ENCODE results near the gene CAMTA1. TPM values are rescaled to one million over a fixed set of nuclear protein-coding genes. Genes with fewer than 3 reads are reported as not detected.

The CAMTA1 gene
- total RNA-seq, 1 experiment from 2014 or later, result 60.0 TPM

DNA sequence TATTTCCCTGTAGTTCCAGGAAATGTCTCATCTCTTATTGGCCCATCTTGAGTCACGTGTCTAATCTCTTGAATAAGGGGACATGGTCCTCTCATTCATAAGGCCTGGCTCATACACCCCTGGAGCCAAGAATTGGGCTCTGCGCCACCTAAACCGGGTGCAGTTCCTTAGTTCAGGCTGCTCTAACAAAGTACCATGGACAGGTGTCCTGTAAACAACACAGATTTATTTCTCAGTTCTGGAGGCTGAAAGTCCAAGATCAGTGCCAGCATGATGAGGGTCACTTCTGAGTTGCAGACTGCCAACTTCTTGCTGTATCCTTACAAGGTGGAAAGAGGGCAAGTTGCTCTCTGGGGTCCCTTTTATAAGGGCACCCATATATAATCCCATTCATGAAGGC lies 925.6 kb downstream of the CAMTA1 start:
- Histone ChIP-seq H3K9me3 (no peaks in the 10 kb centered on the region), H3K36me3 (ENCODE audit: control insufficient read depth, insufficient read depth, low read length) (no peaks in the 10 kb centered on the region), H3K4me3 (ENCODE audit: low read depth, low read length) (no peak overlapping the region), H3K27me3 (replicated peaks; ENCODE audit: control insufficient read depth, insufficient read depth, low read length) (no peaks in the 10 kb centered on the region), H3K4me1 (no peaks in the 10 kb centered on the region)
- Mint-ChIP-seq H3K27ac (ENCODE audit: unreplicated experiment) (no peak overlapping the region), H3K4me1 (ENCODE audit: low read depth, unreplicated experiment) (peaks cover 5% of the 10 kb centered on the region), H3K27me3 (ENCODE audit: insufficient read depth, unreplicated experiment) (no peaks in the 10 kb centered on the region), H3K9me3 (ENCODE audit: unreplicated experiment) (no peaks in the 10 kb centered on the region), H3K36me3 (ENCODE audit: insufficient read depth, unreplicated experiment) (peaks cover 5% of the 10 kb centered on the region), H3K4me3 (ENCODE audit: unreplicated experiment) (no peak overlapping the region)
- BruUV-seq (replicated peaks), result no TSS peak
- DNase-seq, result no peak
- CTCF ChIA-PET, result interaction anchor here (0.6 kb wide), 1 partner anchor 805 kb away, joined by 11 read pairs; no protein-coding TSS in a partner anchor
- no peak for TF ChIP-seq CTCF (IDR thresholded peaks at IDR 0.05; ENCODE audit: insufficient read depth in 1 of 2, low read depth in 1 of 2, low read length in 1 of 2, severe bottlenecking in 1 of 2, unreplicated experiment in 1 of 2)
- intact Hi-C loops (cut with micrococcal nuclease; ENCODE audit: unreplicated experiment), result no loop called here
- POLR2A ChIA-PET, result interaction anchor here (0.6 kb wide), 1 partner anchor 1531 kb away, joined by 5 read pairs; no protein-coding TSS in a partner anchor

DNA sequence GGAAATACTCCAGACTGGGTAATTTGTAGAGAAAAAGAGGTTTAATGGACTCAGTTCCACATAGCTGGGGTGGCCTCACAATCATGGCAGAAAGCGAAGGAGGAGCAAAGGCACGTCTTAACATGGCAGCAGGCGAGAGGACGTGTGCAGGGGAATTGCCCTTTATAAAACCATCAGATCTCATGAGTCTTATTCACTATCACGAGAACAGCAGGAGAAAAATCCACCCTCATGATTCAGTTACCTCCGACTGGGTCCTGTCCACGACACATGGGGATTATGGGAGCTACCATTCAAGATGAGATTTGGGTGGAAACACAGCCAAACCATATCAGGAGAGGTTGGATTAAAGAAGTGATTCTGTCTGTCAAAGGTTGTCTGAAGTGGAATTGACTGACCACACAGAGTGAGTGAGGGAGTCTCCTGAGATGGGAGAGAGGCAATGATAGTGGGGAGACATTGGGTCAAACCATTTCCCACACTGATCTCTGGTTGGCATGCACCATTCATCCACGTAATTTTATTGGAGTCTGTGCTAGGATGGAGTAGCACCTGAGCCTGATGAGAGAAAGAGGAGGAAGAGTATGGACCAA lies 927.6 kb downstream of the CAMTA1 start:
- ChIA-PET CTCF (no interaction called here), POLR2A (no interaction called here)
- no peak overlapping the region for H3K4me3 Mint-ChIP-seq (ENCODE audit: unreplicated experiment)
- Histone ChIP-seq H3K4me1 (peaks cover 3% of the 10 kb centered on the region; the same call in 1 of the 2 replicates), H3K9me3 (no peaks in the 10 kb centered on the region), H3K36me3 (ENCODE audit: control insufficient read depth, insufficient read depth, low read length) (no peaks in the 10 kb centered on the region), H3K27me3 (replicated peaks; ENCODE audit: control insufficient read depth, insufficient read depth, low read length) (no peaks in the 10 kb centered on the region), H3K4me3 (ENCODE audit: low read depth, low read length) (no peak overlapping the region)
- no peak for DNase-seq
- no peaks in the 10 kb centered on the region for H3K4me1 Mint-ChIP-seq (ENCODE audit: low read depth, unreplicated experiment)
- H3K9me3 Mint-ChIP-seq (ENCODE audit: unreplicated experiment), result no peaks in the 10 kb centered on the region
- BruUV-seq (replicated peaks), result no TSS peak
- peaks cover 5% of the 10 kb centered on the region for H3K36me3 Mint-ChIP-seq (ENCODE audit: insufficient read depth, unreplicated experiment)
- H3K27ac Mint-ChIP-seq (ENCODE audit: unreplicated experiment), result no peak overlapping the region
- H3K27me3 Mint-ChIP-seq (ENCODE audit: insufficient read depth, unreplicated experiment), result no peaks in the 10 kb centered on the region
- intact Hi-C loops (cut with micrococcal nuclease; ENCODE audit: unreplicated experiment), result no loop called here
- no peak for TF ChIP-seq CTCF (IDR thresholded peaks at IDR 0.05; ENCODE audit: insufficient read depth in 1 of 2, low read depth in 1 of 2, low read length in 1 of 2, severe bottlenecking in 1 of 2, unreplicated experiment in 1 of 2)

DNA sequence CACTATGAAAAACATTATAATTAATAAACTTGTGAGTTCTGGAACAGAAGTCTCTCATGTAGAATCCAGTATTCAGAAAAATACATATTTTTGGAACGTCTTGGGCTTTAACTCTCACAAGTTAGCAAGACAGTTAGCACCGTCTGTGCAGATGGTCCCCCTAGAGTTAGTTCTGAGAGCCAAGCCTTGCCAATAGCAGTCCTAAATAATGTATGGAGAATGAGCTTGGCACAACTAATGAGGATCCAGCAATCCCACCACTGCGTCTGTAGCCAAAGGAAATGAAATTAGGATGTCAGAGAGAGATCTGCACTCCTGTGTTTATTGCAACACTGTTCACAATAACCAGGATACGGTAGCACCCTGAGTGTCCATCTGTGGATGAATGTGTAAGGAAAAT lies 931.3 kb downstream of the CAMTA1 start:
- ChIA-PET POLR2A (interaction anchor here (1.2 kb wide), 1 partner anchor 12 kb away, joined by 3 read pairs; no protein-coding TSS in a partner anchor), CTCF (interaction anchor here (1.1 kb wide), 1 partner anchor 36 kb away, joined by 3 read pairs; no protein-coding TSS in a partner anchor)
- H3K4me1 Mint-ChIP-seq (ENCODE audit: low read depth, unreplicated experiment), result no peaks in the 10 kb centered on the region
- BruUV-seq (replicated peaks), result no TSS peak
- no peaks in the 10 kb centered on the region for H3K27me3 Mint-ChIP-seq (ENCODE audit: insufficient read depth, unreplicated experiment)
- Histone ChIP-seq H3K4me3 (ENCODE audit: low read depth, low read length) (no peak overlapping the region), H3K9me3 (no peaks in the 10 kb centered on the region), H3K27me3 (replicated peaks; ENCODE audit: control insufficient read depth, insufficient read depth, low read length) (no peaks in the 10 kb centered on the region), H3K4me1 (peaks cover 7% of the 10 kb centered on the region; the same call in 1 of the 2 replicates), H3K36me3 (ENCODE audit: control insufficient read depth, insufficient read depth, low read length) (no peaks in the 10 kb centered on the region)
- H3K4me3 Mint-ChIP-seq (ENCODE audit: unreplicated experiment), result no peak overlapping the region
- intact Hi-C loops (cut with micrococcal nuclease; ENCODE audit: unreplicated experiment), result no loop called here
- H3K36me3 Mint-ChIP-seq (ENCODE audit: insufficient read depth, unreplicated experiment), result peaks cover 5% of the 10 kb centered on the region
- no peak overlapping the region for H3K27ac Mint-ChIP-seq (ENCODE audit: unreplicated experiment)
- no peak for DNase-seq
- H3K9me3 Mint-ChIP-seq (ENCODE audit: unreplicated experiment), result no peaks in the 10 kb centered on the region
- TF ChIP-seq CTCF (IDR thresholded peaks at IDR 0.05; ENCODE audit: insufficient read depth in 1 of 2, low read depth in 1 of 2, low read length in 1 of 2, severe bottlenecking in 1 of 2, unreplicated experiment in 1 of 2), result no peak
